NCI-H2081 treated with DMSO at 0.1 percent for 48 hours (cell line): ENCODE results near the gene CYSLTR2.
"Not testable (repeated sequence)": the region's sequence is repeated elsewhere in the genome, so short reads cannot be mapped to it uniquely, and the experiment has no call there.

Experiments
- DNase-seq: peaks from one replicate; lab custom pipeline; 2025; lab: John Stamatoyannopoulos, UW

The CYSLTR2 gene

GRCh38 chr13:48693998-48694397 lies 40.3 kb downstream of the CYSLTR2 start:
- no peak for DNase-seq

DNA sequence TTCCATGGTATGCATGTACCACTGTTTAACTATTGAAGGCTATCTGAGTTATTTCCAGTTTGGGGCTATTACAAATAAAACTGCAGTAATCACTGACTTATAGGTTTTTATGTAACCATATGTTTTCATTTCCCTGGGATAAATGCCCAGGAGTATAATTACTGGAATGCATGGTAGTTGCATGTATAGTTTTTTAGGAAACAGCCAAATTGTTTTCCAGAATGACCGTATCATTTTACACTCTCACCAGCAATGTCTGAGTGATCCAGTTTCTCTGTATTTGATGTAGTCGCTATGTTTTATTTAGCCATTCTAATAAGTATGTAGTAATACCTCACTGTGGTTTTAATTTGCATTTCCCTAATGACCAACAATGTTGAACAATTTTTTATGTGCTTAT lies 42.0 kb downstream of the CYSLTR2 start:
- DNase-seq = no peak

DNA sequence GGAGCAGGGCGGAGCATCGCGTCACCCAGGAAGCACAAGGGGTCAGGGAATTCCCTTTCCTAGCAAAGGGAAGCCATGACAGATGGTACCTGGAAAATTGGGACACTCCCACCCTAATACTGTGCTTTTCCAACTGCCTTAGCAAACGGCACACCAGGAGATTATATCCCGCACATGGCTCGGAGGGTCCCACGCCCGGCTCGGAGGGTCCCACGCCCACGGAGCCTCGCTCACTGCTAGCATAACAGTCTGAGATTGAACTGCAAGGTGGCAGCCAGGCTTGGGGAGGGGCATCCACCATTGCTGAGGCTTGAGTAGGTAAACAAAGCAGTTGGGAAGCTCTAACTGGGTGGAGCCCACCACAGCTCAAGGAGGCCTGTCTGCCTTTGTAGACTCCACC lies 42.9 kb downstream of the CYSLTR2 start:
- DNase-seq = not testable (repeated sequence)

DNA sequence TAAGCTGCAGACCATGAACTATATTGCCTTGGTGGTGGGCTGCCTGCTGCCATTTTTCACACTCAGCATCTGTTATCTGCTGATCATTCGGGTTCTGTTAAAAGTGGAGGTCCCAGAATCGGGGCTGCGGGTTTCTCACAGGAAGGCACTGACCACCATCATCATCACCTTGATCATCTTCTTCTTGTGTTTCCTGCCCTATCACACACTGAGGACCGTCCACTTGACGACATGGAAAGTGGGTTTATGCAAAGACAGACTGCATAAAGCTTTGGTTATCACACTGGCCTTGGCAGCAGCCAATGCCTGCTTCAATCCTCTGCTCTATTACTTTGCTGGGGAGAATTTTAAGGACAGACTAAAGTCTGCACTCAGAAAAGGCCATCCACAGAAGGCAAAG lies 53.7 kb downstream of the CYSLTR2 start:
- no peak for DNase-seq

DNA sequence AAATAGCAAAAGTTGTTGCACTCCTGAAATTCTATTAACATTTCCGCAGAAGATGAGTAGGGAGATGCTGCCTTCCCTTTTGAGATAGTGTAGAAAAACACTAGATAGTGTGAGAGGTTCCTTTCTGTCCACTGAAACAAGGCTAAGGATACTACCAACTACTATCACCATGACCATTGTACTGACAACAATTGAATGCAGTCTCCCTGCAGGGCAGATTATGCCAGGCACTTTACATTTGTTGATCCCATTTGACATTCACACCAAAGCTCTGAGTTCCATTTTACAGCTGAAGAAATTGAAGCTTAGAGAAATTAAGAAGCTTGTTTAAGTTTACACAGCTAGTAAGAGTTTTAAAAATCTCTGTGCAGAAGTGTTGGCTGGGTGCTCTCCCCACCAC lies 55.0 kb downstream of the CYSLTR2 start:
- no peak for DNase-seq

GRCh38 chr13:48709213-48709612 lies 55.5 kb downstream of the CYSLTR2 start:
- DNase-seq = no peak

DNA sequence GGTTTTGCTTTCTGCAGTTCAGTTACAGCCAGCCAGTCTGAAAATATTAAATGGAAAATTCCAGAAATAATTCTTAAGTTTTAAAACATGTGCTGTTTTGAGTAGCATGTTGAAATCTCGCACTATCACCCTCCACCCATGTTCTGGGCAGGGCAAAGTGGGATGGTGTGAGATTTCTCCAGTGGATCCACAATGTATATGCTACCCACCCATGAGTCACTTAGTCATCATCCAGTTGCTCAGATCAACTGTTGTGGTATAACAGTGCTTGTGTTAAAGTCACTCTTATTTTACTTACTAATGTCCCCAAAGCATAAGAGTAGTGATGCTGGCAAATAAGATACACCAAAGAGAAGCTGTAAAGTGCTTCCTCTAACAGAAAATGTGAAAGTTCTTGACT lies 56.4 kb downstream of the CYSLTR2 start:
- DNase-seq = no peak

DNA sequence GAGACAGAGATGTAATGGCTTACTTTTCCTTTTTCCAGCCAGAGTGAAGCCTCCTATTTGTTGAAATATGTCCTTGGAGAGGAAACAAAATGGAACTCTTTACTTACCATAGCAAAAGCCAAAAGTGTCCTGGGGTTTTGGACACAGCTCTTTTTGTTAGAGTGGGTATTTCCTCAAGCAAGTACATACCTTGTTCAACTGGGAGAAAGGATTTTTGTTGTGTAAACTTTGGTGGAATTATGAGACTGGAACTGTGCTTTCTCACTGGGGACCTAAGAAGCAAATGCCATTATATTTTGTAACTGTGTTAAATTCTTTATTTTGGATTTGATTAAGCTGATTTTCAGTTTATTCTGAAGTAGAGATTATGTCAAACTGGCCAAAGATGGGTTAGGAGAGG lies 58.4 kb downstream of the CYSLTR2 start:
- DNase-seq = no peak

- no peak for DNase-seq
Observed at GRCh38 chr13:48715977-48716376, 62.2 kb downstream of the CYSLTR2 start.

- no peak for DNase-seq
Observed at GRCh38 chr13:48720621-48721020, 66.9 kb downstream of the CYSLTR2 start.

- no peak for DNase-seq
Observed at GRCh38 chr13:48723168-48723567, 69.4 kb downstream of the CYSLTR2 start.

DNA sequence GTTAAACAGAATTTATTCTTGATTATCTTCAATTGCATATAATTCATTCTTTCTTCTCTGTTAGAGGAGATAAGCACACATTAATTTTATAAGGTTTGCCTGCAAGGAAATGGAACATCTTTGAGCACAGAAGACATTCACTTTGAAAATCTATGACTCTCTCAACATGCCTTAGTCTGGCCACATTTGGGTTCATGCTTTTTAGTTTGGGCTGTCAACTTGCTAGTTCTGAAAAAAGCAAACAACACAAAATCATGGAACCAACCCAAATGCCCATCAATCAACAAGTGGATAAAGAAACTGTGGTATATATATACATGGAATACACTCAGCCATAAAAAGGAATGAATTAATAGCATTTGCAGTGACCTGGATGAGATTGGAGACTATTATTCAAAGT lies 71.5 kb downstream of the CYSLTR2 start:
- no peak for DNase-seq

DNA sequence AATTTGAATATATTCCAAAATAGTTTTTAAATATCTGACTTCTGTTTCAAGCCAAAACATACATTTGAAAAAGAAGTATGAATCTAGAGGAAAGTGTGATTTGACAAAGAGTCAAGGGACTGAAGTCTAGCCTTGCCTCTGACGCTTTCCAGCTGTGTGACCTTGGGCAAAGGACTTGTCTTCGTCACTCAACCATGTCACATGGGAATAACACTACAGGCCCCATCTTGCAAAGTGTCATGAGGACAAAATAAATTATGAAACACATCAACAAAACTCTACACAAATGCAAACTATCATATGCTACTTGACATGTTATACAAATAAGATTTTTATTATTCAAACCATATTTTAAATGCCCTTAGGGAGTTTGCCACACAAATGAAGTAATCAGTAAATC lies 73.0 kb downstream of the CYSLTR2 start:
- DNase-seq = no peak

DNA sequence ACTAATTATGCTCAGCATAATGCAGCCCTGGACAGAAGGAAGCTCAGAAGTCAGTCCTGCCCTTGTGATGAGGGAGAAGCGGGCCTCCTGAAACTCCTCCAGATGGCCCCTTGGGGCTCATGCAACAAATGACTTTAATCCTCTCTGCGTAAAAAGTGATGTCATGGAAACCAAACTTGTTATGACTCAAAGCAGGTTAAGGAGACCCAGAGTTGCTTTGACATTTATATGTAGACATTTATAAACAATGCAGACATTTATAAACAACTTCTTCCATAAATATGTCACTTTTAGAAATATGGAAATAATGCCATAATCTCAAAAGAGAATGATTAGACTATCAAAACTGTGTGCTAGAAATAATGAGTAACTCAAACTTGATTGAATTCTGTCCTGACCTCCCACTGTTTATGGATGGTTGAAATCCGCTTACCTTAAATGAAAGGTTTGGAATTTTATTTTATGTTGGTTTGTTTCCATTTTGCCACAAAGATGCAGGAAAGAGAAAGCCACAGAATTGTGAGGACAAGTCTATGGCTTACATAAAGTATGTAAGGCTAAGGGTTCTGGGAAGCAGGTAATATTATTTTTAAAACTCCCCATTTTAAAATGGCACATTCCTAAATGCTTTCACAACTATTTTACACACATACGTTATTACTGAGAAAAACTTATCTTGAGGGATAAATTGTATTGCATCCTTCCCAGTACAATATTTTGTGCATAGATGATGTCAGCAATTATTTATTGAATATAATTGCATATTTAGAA lies 73.7 kb downstream of the CYSLTR2 start:
- DNase-seq = no peak

DNA sequence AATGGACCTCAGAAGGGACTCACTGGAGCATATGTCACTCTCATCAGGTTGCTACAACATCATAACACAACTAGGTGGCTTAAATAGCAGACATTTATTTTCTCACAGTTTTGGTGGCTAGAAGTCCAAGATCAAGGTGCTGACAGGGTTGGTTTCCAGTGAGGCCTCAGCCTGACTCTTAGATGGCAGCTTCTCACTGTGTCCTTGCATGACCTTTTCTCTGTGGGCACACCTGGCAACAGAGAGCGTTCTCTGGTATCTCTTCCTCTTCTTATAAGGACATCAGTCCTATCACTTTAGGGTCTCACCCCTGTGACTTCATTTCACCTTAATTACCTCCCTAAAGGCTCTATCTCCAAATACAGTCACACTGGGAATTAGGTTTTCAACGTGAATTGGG lies 74.5 kb downstream of the CYSLTR2 start:
- DNase-seq = no peak

GRCh38 chr13:48728876-48729275 lies 75.1 kb downstream of the CYSLTR2 start:
- no peak for DNase-seq

DNA sequence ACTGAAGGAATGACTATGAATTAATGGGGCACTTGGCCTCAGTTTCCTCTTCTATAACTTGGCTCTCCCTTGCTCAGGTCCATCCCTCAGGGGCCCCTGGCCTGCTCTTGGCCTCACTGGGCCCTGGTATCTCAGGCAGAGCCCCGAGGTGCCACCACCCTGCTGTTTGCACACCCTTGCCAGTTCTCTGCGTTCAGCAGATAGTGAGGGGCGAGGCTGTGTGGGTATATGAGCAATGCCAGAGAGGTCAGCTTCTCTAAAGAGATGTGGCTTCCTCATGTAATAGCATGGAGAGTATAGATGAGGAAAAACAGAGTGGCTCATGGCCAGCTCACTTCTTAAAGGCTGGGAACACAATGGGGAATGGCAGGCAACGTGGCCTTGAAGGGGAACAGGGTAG lies 76.1 kb downstream of the CYSLTR2 start:
- no peak for DNase-seq

DNA sequence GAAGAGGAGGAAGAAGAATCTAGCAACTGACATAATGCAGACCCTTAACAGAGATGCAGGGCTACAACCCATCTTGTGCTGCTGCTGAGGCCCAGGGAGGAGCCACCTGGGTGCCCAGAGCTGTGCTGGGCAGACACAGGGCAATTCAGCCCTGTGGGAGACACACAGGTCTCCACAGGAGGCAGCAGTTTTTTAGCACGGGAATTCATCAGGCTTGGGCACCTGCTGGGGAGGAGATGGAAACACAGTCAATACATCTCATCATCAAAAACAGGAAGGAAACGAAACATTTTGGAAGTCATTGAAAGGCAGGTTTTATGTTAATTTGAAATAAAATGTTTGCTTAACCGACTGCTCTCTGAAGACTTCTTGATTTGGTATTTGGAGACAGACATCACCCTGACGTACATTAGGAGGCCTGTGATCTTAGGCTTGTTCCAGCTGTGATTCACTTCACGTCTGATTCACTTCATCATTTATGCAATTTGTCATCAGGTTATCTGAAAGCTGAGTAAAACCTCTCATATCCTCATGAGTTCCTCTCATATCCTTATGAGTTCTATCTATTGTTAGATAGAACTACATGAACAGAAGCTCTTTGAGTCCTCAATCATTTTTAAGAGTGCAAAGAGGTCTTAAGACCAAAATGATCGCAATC lies 77.4 kb downstream of the CYSLTR2 start:
- no peak for DNase-seq

- no peak for DNase-seq
Observed at GRCh38 chr13:48731957-48732569, 78.3 kb downstream of the CYSLTR2 start.

GRCh38 chr13:48733739-48734335 lies 80.1 kb downstream of the CYSLTR2 start:
- no peak for DNase-seq

DNA sequence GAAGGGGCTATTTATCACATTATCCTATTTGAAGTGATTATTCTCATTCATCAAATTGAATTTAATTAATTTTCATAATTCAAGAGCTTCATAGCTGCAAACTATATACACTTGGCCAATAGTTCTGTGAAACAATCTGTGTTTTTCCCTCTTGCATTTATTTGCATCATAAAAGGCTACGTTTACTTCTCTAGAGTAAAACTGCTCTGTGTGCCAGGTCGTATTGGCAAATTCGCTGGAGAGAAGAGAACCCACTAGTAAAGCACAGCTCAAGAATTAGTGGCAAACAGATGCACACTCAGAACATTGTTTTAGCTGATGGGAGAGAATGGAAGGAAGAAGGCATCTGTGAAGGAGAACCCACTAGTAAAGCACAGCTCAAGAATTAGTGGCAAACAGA lies 81.8 kb downstream of the CYSLTR2 start:
- no peak for DNase-seq

DNA sequence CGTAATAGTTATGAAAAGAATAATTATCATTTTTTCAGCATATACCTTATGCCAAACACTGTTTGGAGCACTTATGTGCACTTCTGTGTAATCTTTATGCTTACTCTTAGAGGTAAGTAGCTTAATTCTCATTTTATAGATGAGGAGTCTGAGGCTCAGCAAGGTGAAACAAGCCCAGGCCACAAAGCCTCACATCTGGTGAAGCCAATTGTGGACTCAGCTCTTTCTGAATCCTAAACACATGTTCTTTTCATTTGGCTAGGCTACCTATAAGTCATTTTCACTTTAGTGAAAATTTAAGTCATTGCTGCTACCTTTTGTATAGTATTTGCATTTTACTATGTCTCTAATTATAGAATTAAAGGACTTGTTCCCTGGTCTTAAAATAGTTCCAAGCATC lies 84.0 kb downstream of the CYSLTR2 start:
- DNase-seq = no peak

DNA sequence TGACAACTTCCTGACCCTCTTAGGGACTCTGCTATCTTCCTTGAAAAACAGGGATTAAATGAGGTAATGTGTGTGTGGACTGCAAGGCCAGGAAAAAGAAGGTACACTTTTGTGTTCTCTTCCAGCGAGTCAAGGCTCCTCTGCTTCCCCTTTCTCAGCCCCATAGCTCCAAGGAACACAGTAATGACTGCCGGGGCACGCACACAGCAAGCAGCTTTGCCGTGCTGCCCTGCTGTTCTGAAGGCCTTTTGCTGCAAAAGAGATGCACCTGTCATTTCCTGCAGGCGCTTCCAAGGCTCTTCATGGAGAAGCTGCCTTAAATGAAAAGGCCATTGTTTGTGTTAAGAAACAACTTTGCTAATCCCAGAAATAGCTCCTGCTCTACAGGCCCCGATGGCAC lies 84.6 kb downstream of the CYSLTR2 start:
- no peak for DNase-seq
